ENCODE data around the gene ABCC1.

DNA sequence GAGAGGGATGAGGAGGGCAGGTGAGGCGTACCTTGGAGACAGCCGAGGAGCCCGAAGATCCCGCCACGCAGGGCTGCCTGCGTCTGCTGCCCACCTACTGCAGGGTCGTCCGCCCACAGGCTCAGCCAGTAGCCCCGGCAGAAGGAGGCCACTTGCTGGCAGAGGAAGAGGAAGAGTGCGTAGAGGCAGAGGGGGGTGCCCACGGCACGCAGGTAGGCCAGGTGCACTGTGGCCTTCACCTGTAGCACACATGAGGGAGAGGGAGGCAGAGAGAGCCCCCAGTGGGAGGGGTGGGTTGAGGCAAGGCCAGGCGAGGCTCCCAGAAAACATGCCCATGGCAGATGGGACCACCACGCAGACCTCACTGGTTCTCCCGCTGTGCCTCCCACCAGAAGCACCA lies 220.2 kb downstream of the ABCC1 start:
- TF ChIP-seq, protein P1, sequence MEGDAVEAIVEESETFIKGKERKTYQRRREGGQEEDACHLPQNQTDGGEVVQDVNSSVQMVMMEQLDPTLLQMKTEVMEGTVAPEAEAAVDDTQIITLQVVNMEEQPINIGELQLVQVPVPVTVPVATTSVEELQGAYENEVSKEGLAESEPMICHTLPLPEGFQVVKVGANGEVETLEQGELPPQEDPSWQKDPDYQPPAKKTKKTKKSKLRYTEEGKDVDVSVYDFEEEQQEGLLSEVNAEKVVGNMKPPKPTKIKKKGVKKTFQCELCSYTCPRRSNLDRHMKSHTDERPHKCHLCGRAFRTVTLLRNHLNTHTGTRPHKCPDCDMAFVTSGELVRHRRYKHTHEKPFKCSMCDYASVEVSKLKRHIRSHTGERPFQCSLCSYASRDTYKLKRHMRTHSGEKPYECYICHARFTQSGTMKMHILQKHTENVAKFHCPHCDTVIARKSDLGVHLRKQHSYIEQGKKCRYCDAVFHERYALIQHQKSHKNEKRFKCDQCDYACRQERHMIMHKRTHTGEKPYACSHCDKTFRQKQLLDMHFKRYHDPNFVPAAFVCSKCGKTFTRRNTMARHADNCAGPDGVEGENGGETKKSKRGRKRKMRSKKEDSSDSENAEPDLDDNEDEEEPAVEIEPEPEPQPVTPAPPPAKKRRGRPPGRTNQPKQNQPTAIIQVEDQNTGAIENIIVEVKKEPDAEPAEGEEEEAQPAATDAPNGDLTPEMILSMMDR (IDR thresholded peaks at IDR 0.05; ENCODE audit: insufficient read depth, low read length, poor library complexity, severe bottlenecking) = no peak
- no peak for TF ChIP-seq EZH2phosphoT487 (conservative IDR thresholded peaks at IDR 0.05; ENCODE audit: low read length)

Measured in SU-DHL-6 (cell line).